Adrenal gland (tissue), 12 donors: Measurements from ENCODE around the gene CIBAR2. TPM values are rescaled to one million over a fixed set of nuclear protein-coding genes. Genes with fewer than 3 reads are reported as not detected.
A peak's percentile ranks its signal among the peaks of the same experiment; 100 is the strongest.

Experiments used
- DNase-seq, 7 donors: peaks; one replicate each; pipeline ENCODE4 v3.0.0-alpha.2; 2019 to 2020
- H3K27ac ChIP-seq, 5 donors: fragments of 200-600 bp; sonication (generic) in 4 of 5; 1 replicate in 3 of 5; 2 replicates in 2 of 5; pipeline versions ENCODE4 v1.5.1 to v1.8.0; 2016 to 2020; ENCODE audit warnings: mild to moderate bottlenecking in 1 of 5
- H3K27me3 ChIP-seq: fragments of 200-600 bp; 2 replicates; pipeline ENCODE4 v1.8.0; 2021
- H3K36me3 ChIP-seq, 2 donors: fragments of 200-600 bp; replicated peaks in 1 of 2; 1 replicate in 1 of 2; 2 replicates in 1 of 2; pipeline versions ENCODE4 v1.5.1 to v1.8.0; 2018 to 2022
- H3K4me1 ChIP-seq, 2 donors: fragments of 200-600 bp; replicated peaks in 1 of 2; 1 replicate in 1 of 2; 2 replicates in 1 of 2; pipeline versions ENCODE4 v1.5.1 to v1.8.0; 2018 to 2021
- H3K4me3 ChIP-seq, 4 donors: fragments of 200-600 bp; sonication (generic) in 3 of 4; one replicate each; pipeline ENCODE4 v1.5.1; 2016 to 2018
- H3K9me3 ChIP-seq, 3 donors: fragments of 200-600 bp; sonication (generic) in 1 of 3; replicated peaks in 1 of 3; 1 replicate in 2 of 3; 2 replicates in 1 of 3; pipeline versions ENCODE4 v1.5.1 to v1.8.0; 2016 to 2021
- CTCF ChIP-seq, 6 experiments: fragments of 450-650 bp in 4 of 6; fragments of 200-600 bp in 2 of 6; sonication (generic) in 1 of 6; IDR thresholded peaks; 1 replicate in 5 of 6; 2 replicates in 1 of 6; pipeline versions ENCODE4 v1.5.1 to v1.8.0; 2016 to 2021; ENCODE audit warnings: antibody characterized with exemption in 6 of 6, mild to moderate bottlenecking in 2 of 6, moderate library complexity in 1 of 6
- POLR2A ChIP-seq, 2 donors: fragments of 450-650 bp; IDR thresholded peaks; one replicate each; pipeline ENCODE4 v1.6.1; 2017; ENCODE audit warnings: antibody characterized with exemption in 2 of 2, mild to moderate bottlenecking in 2 of 2, moderate library complexity in 1 of 2
- WGBS, 4 donors: extraction: QIAGEN DNeasy Blood & Tissue Kit in 2 of 4; methylation state at CpG; one replicate each; pipeline versions ENCODE4 v1.1.5 to v1.1.7; 2013 to 2017; 5-methylcytosine and 5-hydroxymethylcytosine counted together
- intact Hi-C, 2 donors: fragments of 100-400 bp; cut with DNase I; formaldehyde crosslinking; loops; one replicate each; pipeline versions ENCODE4 v1.14.1 to v1.15.0; 2022 to 2023
- polyA plus RNA-seq, 3 donors: library from polyadenylated mRNA; stranded (reverse); fragments of 200-250 nt in 2 of 3; fragments of 350-450 nt in 1 of 3; fragmentation: Illumina TruSeq in 1 of 3; extraction: RNeasy Lipid Tissue Mini Kit (QIAGEN cat#74804) in 1 of 3; gene quantifications; one replicate each; pipeline ENCODE4 v1.2.3, GENCODE V29; 2013 to 2014
- total RNA-seq, 9 donors: library from RNA; depleted of rRNA in 4 of 9; stranded (reverse); fragments of >200 nt in 4 of 9; fragments of 120-200 nt in 1 of 9; fragmentation: NEBNext Ultra II Directional in 1 of 9; extraction: Animal tissue kit (Norgen Biotek cat#: 25700) in 1 of 9; gene quantifications; one replicate each; pipeline versions ENCODE4 v1.1.0 to v1.2.4, GENCODE V29; 2013 to 2023
- donor health status: healthy with polysubstance abuse.
- donor health status: Bipolar disorder and iron deficiency.
- donor health status: DM: yes; HTN: yes; CAD: no.
- donor health status: DM: no; HTN: no; CAD: no.
- donor health status: DM: no; HTN: no; CAD: no.
- donor health status: DM: yes; HTN: yes; CAD: no.

CIBAR2 gene
- total and polyA plus RNA-seq, 12 donors: 0.17 to 2.6 (median 0.73) TPM; not detected in 4

GRCh38 chr16:85091522-85091910 lies 20.8 kb downstream of the CIBAR2 start:
- H3K27ac ChIP-seq: no peak overlapping the region
- 88 to 94% (median 91%) methylated on average over 7 of the region's 7 CpGs for WGBS, 4 donors
- intact Hi-C loops: no loop called here
- H3K9me3 ChIP-seq: no peaks in the 10 kb centered on the region
- TF ChIP-seq CTCF (IDR thresholded peaks at IDR 0.05): no peak
- TF ChIP-seq POLR2A (IDR thresholded peaks at IDR 0.05): no peak
- no peak for DNase-seq
- no peaks in the 10 kb centered on the region for H3K36me3 ChIP-seq
- H3K27me3 ChIP-seq: peaks cover 5% of the 10 kb centered on the region
- peaks cover 8 to 10% of the 10 kb centered on the region in 2 donors for H3K4me1 ChIP-seq
- no peak overlapping the region for H3K4me3 ChIP-seq

GRCh38 chr16:85090873-85091521 lies 21.3 kb downstream of the CIBAR2 start:
- H3K36me3 ChIP-seq: no peaks in the 10 kb centered on the region
- H3K27ac ChIP-seq: peak overlapping the region in 2 of 5 donors; percentile 20 to 44
- 44 to 64% (median 52%) methylated on average over 6 to 8 of the region's 8 CpGs for WGBS, 4 donors
- H3K4me1 ChIP-seq: peaks cover 8 to 10% of the 10 kb centered on the region in 2 donors
- DNase-seq: peak; percentile 59 to 86 (median 82)
- H3K4me3 ChIP-seq: no peak overlapping the region
- TF ChIP-seq POLR2A (IDR thresholded peaks at IDR 0.05): no peak
- no peak for TF ChIP-seq CTCF (IDR thresholded peaks at IDR 0.05)
- intact Hi-C loops: no loop called here
- H3K9me3 ChIP-seq: no peaks in the 10 kb centered on the region
- H3K27me3 ChIP-seq: peaks cover 5% of the 10 kb centered on the region

GRCh38 chr16:85090181-85090580 lies 22.1 kb downstream of the CIBAR2 start:
- no peak for TF ChIP-seq POLR2A (IDR thresholded peaks at IDR 0.05)
- TF ChIP-seq CTCF (IDR thresholded peaks at IDR 0.05): no peak
- WGBS, 4 donors: 82 to 88% (median 83%) methylated on average over 13 of the region's 13 CpGs
- Histone ChIP-seq H3K4me3 (no peak overlapping the region), H3K27ac (peak overlapping the region in 1 of 5 donors; percentile 44), H3K27me3 (peaks cover 4% of the 10 kb centered on the region), H3K36me3 (no peaks in the 10 kb centered on the region), H3K9me3 (no peaks in the 10 kb centered on the region), H3K4me1 (peaks cover 8 to 10% of the 10 kb centered on the region in 2 donors)
- intact Hi-C loops: no loop called here
- DNase-seq: no peak

GRCh38 chr16:85089525-85089924 lies 22.7 kb downstream of the CIBAR2 start:
- intact Hi-C loops: no loop called here
- Histone ChIP-seq H3K4me3 (no peak overlapping the region), H3K27ac (peak overlapping the region in 1 of 5 donors; percentile 38), H3K27me3 (no peaks in the 10 kb centered on the region), H3K36me3 (no peaks in the 10 kb centered on the region), H3K4me1 (peaks cover 8 to 10% of the 10 kb centered on the region in 2 donors), H3K9me3 (no peaks in the 10 kb centered on the region)
- no peak for TF ChIP-seq CTCF (IDR thresholded peaks at IDR 0.05)
- no peak for TF ChIP-seq POLR2A (IDR thresholded peaks at IDR 0.05)
- WGBS, 4 donors: 75 to 91% (median 85%) methylated on average over 15 to 16 of the region's 16 CpGs
- DNase-seq: no peak
